Activated naive CD4-positive, alpha-beta T cell treated with anti-CD3 and anti-CD28 coated beads, Interleukin-2, amount 50 U/mL, for 72 hours (primary cell): ENCODE data around the gene CXXC5. TPM values are rescaled to one million over a fixed set of nuclear protein-coding genes. Genes with fewer than 3 reads are reported as not detected.
"Not testable (repeated sequence)": the region's sequence is repeated elsewhere in the genome, so short reads cannot be mapped to it uniquely, and the experiment has no call there.

Experiments used
- ATAC-seq, 2 donors: fragments of 150-1000 bp; cut with Tn5 transposase; 2 replicates each; pipeline ENCODE4 v1.10.0; 2021; ENCODE audit warnings: mild to moderate bottlenecking in 2 of 2, moderate library complexity in 2 of 2
- DNase-seq, 2 donors: peaks; one replicate each; pipeline ENCODE4 v3.0.0; 2021 to 2022; ENCODE audit warnings: low spot score in 2 of 2
- H3K27ac Mint-ChIP-seq, 2 donors: one replicate each; pipeline ENCODE4 v1.8.0; 2022; ENCODE audit warnings: mild to moderate bottlenecking in 2 of 2, mixed read lengths in 2 of 2
- H3K36me3 Mint-ChIP-seq, 2 donors: one replicate each; pipeline ENCODE4 v1.8.0; 2022; ENCODE audit warnings: mixed read lengths in 2 of 2
- H3K9me3 Mint-ChIP-seq, 2 donors: one replicate each; pipeline ENCODE4 v1.8.0; 2022; ENCODE audit warnings: mixed read lengths in 2 of 2
- total RNA-seq, 2 donors: library from RNA; stranded (reverse); gene quantifications; one replicate each; pipeline ENCODE4 v1.2.3, GENCODE V29; 2022

Gene CXXC5
- total RNA-seq, 2 donors from 2014 or later, result 1.8 to 3.5 TPM

DNA sequence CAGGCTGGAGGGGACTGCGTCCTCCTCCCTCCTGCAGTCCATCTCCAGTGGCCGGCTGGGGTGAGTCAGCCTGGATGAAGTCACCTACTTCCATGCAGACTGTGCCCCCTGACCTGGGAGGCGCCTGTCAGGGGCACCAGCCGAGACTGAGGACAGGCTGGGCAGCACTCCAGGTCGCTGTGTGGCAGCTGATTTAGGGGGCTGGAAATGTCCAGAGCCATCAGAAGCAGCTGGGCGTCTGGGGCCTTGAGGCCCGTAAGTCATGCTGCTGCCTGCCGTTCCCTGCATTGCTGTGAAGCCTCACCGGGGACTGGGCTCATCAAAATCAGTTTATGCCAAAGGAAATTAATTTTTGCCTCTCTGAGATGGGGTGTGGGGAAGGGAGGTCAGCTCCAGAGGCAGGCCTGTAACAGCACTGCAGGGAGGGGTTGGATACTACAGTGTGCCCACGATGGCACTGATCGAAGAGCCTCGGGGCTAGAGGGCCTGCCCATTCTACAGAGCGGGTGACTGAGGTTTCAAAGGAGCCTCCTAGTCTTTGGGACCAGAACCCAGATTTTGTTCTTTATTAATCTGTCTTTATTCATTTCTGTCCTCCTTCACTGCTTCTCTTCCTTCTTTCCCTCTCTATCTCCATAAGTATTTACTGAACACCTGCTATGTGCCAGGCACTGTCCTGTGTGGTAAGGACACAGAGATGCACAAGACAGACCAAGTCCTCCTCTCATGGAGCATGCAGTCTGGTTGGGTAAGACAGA is 77.1 kb downstream of the CXXC5 start:
- H3K27ac Mint-ChIP-seq, result no peak overlapping the region
- H3K9me3 Mint-ChIP-seq, result no peaks in the 10 kb centered on the region
- DNase-seq, result no peak
- ATAC-seq, result no peak
- peaks cover 0 to under 1% of the 10 kb centered on the region in 2 donors for H3K36me3 Mint-ChIP-seq

DNA sequence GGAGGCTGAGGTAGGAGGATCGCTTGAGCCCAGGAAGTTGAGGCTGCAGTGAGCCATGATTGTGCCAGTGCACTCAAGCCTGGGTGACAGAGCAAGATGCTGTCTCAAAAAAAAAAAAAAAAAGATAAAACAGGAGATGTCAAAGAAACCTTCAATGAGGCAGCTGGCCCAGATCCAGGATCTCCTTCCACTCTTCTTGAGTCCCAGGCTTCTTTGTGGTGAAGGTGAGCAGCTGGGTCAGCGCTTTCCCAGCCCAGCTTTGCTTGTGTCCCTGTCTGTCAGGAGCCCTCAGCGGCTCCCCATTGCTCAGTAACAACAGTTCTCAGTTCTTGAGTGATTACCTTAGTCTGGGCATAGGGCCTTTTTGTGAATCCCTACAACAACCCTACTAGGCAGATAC is 78.1 kb downstream of the CXXC5 start:
- Mint-ChIP-seq H3K36me3 (no peaks in the 10 kb centered on the region), H3K9me3 (no peaks in the 10 kb centered on the region), H3K27ac (no peak overlapping the region)
- ATAC-seq (no peak), DNase-seq (no peak)

DNA sequence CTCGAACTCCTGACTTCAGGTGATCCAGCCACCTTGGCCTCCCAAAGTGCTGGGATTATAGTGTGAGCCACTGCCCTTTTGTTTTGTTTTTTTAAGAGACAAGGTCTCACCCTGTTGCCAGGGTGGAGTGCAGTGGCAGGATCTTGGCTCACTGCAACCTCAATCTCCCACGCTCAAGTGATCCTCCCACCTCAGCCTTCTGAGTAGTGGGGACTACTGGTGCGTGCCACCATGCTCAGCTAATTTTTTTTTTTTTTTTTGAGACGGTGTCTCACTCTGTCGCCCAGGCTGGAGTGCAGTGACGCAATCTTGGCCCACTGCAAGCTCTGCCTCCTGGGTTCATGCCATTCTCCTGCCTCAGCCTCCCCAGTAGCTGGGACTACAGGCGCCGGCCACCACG is 79.5 kb downstream of the CXXC5 start:
- not testable (repeated sequence) for H3K27ac Mint-ChIP-seq, H3K36me3 Mint-ChIP-seq, DNase-seq, ATAC-seq, H3K9me3 Mint-ChIP-seq

DNA sequence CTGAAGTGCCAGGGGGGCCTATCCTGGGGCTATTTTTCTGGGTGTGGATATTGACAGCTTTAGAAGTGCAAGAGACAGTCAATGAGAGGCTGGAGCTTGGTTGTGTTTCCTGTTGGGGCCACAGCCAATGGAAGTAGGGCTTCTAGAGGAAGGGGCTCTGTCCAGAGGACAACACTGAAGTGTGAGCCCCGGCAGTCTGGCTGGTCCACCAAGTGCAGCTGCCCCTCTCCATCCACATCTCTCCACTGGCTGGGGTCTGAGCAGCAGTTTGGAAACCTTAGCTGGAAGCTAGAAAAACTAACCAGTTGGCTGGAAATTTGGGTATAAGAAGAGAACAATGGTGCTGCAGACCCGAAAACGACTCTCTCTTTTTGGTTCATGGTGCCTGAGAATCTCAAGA is 83.1 kb downstream of the CXXC5 start:
- H3K9me3 Mint-ChIP-seq, result no peaks in the 10 kb centered on the region
- no peaks in the 10 kb centered on the region for H3K36me3 Mint-ChIP-seq
- no peak overlapping the region for H3K27ac Mint-ChIP-seq

DNA sequence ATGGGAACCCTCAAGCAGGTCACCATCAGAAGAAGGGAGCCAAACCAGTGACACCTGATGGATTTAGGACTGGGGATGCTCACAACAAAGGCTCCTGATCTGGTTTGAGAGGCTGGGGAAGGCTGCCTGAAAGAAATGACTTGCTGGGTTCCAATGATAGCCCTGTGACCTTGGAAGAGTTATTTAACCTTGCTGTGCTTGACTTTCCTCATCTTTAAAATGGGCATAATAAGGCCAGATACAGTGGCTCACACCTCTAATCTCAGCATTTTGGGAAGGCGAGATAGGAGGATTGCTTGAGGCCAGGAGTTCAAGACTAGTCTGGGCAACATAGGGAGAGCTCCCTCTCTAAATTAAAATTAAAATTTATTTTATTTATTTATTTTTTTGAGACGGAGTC is 83.9 kb downstream of the CXXC5 start:
- no peaks in the 10 kb centered on the region for H3K9me3 Mint-ChIP-seq
- no peaks in the 10 kb centered on the region for H3K36me3 Mint-ChIP-seq

More for the DNA sequence above, 83.1 kb downstream of the CXXC5 start:
- ATAC-seq (no peak), DNase-seq (no peak)

DNA sequence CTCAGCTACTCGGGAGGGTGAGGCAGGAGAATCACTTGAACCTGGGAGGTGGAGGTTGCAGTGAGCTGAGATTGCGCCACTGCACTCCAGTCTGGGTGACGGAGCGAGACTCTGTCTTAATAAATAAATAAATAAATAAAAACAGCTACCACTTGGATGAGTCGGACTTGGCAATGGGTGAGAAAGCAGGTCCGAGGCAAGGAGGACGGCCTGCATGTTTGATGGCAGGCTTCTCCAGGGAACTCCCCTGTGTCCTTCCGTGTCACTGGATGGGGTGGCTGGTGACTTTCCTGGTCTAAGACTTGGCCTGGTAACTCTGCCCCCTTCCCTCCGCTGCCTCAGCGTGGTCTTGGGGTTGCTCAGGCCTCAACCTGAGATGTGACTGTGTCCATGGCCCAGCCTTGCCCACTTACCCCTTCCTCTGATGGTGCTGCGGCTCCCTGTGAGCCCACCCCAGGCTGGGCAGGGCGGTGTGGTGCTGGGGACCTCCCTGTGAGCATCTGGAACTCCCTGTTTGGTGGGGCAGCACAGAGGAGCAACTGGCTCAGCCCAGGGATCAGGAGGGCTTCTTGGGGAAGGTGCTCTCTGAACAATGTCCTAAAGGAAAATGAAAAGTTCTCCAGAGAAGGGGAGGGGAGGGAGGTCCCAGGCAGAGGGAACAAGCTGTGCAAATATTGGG is 85.0 kb downstream of the CXXC5 start:
- DNase-seq (no peak), ATAC-seq (no peak)
- Mint-ChIP-seq H3K9me3 (no peaks in the 10 kb centered on the region), H3K36me3 (no peaks in the 10 kb centered on the region), H3K27ac (peak overlapping the region in 1 of 2 donors; percentile 65)

More for the DNA sequence above, 83.9 kb downstream of the CXXC5 start:
- DNase-seq, result no peak
- no peak overlapping the region for H3K27ac Mint-ChIP-seq
- ATAC-seq, result no peak

Other genes with a start within 250 kb of the CXXC5 start
- 1 to 10 TPM; 6.8 to 8.9 TPM for gene SPATA24, start 244.3 kb upstream of the CXXC5 start, total RNA-seq
- gene DNAJC18, start 208.8 kb upstream of the CXXC5 start, total RNA-seq, result 10 to 100 TPM; 13.5 to 47.3 TPM
- gene ECSCR, start 185.6 kb upstream of the CXXC5 start, total RNA-seq, result 1 to 10 TPM in 1 of 2 donors, not detected in 1; 1.9 TPM
- under 1 TPM; 0.11 to 0.53 TPM for gene SMIM33, start 177.3 kb upstream of the CXXC5 start, total RNA-seq
- gene STING1, start 165.6 kb upstream of the CXXC5 start, total RNA-seq, result 100 to 1,000 TPM; 128 to 254 TPM
- gene UBE2D2, start 87.0 kb upstream of the CXXC5 start, total RNA-seq, result 100 to 1,000 TPM; 232 to 249 TPM
- gene PSD2, start 147.5 kb downstream of the CXXC5 start, total RNA-seq, result not detected